ENCODE measurements around the gene CYP27C1.

Gene CYP27C1

GRCh38 chr2:127196549-127196948 is 23.6 kb downstream of the CYP27C1 start:
- Histone ChIP-seq H3K27me3 (ENCODE audit: low read length) (no peaks in the 10 kb centered on the region), H3F3A (ENCODE audit: insufficient read depth) (no peaks in the 10 kb centered on the region), H3K79me2 (ENCODE audit: insufficient read depth, low read length) (no peaks in the 10 kb centered on the region), H3K9me3 (ENCODE audit: insufficient read depth, low read length) (no peaks in the 10 kb centered on the region), H3K27ac (ENCODE audit: low read depth, low read length) (no peak overlapping the region), H4K20me1 (ENCODE audit: low read depth, low read length) (no peaks in the 10 kb centered on the region), H3K4me2 (ENCODE audit: low read depth, low read length, poor library complexity, severe bottlenecking) (no peak overlapping the region), H3K4me3 (ENCODE audit: insufficient read depth, low read length, poor library complexity, severe bottlenecking) (no peak overlapping the region), H3K9ac (ENCODE audit: low read length) (no peak overlapping the region), H2AFZ (ENCODE audit: low read depth, low read length, severe bottlenecking) (no peak overlapping the region), H3K9me2 (replicated peaks; ENCODE audit: insufficient read depth, low read length) (no peaks in the 10 kb centered on the region), H3K36me3 (ENCODE audit: low read length) (no peaks in the 10 kb centered on the region)
- TF ChIP-seq EZH2phosphoT487 (conservative IDR thresholded peaks at IDR 0.05; ENCODE audit: low read length) (no peak), CTCF (IDR thresholded peaks at IDR 0.05; ENCODE audit: insufficient read depth, low read length, poor library complexity, severe bottlenecking) (no peak)

GRCh38 chr2:127195140-127196074 is 24.7 kb downstream of the CYP27C1 start:
- no peaks in the 10 kb centered on the region for H3F3A ChIP-seq (ENCODE audit: insufficient read depth)
- H3K79me2 ChIP-seq (ENCODE audit: insufficient read depth, low read length): no peaks in the 10 kb centered on the region
- no peaks in the 10 kb centered on the region for H3K36me3 ChIP-seq (ENCODE audit: low read length)
- no peak for TF ChIP-seq CTCF (IDR thresholded peaks at IDR 0.05; ENCODE audit: insufficient read depth, low read length, poor library complexity, severe bottlenecking)
- TF ChIP-seq EZH2phosphoT487 (conservative IDR thresholded peaks at IDR 0.05; ENCODE audit: low read length): no peak
- no peaks in the 10 kb centered on the region for H3K9me3 ChIP-seq (ENCODE audit: insufficient read depth, low read length)
- no peaks in the 10 kb centered on the region for H3K9me2 ChIP-seq (replicated peaks; ENCODE audit: insufficient read depth, low read length)
- H3K27ac ChIP-seq (ENCODE audit: low read depth, low read length): no peak overlapping the region
- no peaks in the 10 kb centered on the region for H3K27me3 ChIP-seq (ENCODE audit: low read length)
- no peak overlapping the region for H3K9ac ChIP-seq (ENCODE audit: low read length)
- no peak overlapping the region for H3K4me2 ChIP-seq (ENCODE audit: low read depth, low read length, poor library complexity, severe bottlenecking)
- no peaks in the 10 kb centered on the region for H4K20me1 ChIP-seq (ENCODE audit: low read depth, low read length)
- no peak overlapping the region for H2AFZ ChIP-seq (ENCODE audit: low read depth, low read length, severe bottlenecking)
- no peak overlapping the region for H3K4me3 ChIP-seq (ENCODE audit: insufficient read depth, low read length, poor library complexity, severe bottlenecking)

- no peak overlapping the region for H3K27ac ChIP-seq (ENCODE audit: low read depth, low read length)
- no peak overlapping the region for H3K4me2 ChIP-seq (ENCODE audit: low read depth, low read length, poor library complexity, severe bottlenecking)
- H4K20me1 ChIP-seq (ENCODE audit: low read depth, low read length): no peaks in the 10 kb centered on the region
- H3K9me2 ChIP-seq (replicated peaks; ENCODE audit: insufficient read depth, low read length): no peaks in the 10 kb centered on the region
- H3K36me3 ChIP-seq (ENCODE audit: low read length): no peaks in the 10 kb centered on the region
- no peaks in the 10 kb centered on the region for H3F3A ChIP-seq (ENCODE audit: insufficient read depth)
- H3K4me3 ChIP-seq (ENCODE audit: insufficient read depth, low read length, poor library complexity, severe bottlenecking): no peak overlapping the region
- TF ChIP-seq CTCF (IDR thresholded peaks at IDR 0.05; ENCODE audit: insufficient read depth, low read length, poor library complexity, severe bottlenecking) (no peak), EZH2phosphoT487 (conservative IDR thresholded peaks at IDR 0.05; ENCODE audit: low read length) (no peak)
- H3K9ac ChIP-seq (ENCODE audit: low read length): no peak overlapping the region
- no peaks in the 10 kb centered on the region for H3K27me3 ChIP-seq (ENCODE audit: low read length)
- H3K79me2 ChIP-seq (ENCODE audit: insufficient read depth, low read length): no peaks in the 10 kb centered on the region
- H2AFZ ChIP-seq (ENCODE audit: low read depth, low read length, severe bottlenecking): no peak overlapping the region
- H3K9me3 ChIP-seq (ENCODE audit: insufficient read depth, low read length): no peaks in the 10 kb centered on the region
Observed at GRCh38 chr2:127194447-127194846, 25.7 kb downstream of the CYP27C1 start.
